Ovary (tissue), 9 donors: ENCODE measurements around the gene CST3. TPM values are rescaled to one million over a fixed set of nuclear protein-coding genes. Genes with fewer than 3 reads are reported as not detected.
"Not testable (repeated sequence)": the region's sequence is repeated elsewhere in the genome, so short reads cannot be mapped to it uniquely, and the experiment has no call there.

Experiments used
- DNase-seq, 5 donors: peaks; one replicate each; pipeline ENCODE4 v3.0.0-alpha.2; 2019 to 2020
- H3K27ac ChIP-seq, 2 donors: fragments of 200-600 bp; one replicate each; pipeline versions ENCODE4 v1.5.1 to v1.8.0; 2019 to 2022
- H3K27me3 ChIP-seq: fragments of 200-600 bp; one replicate; pipeline ENCODE4 v1.8.0; 2022
- H3K36me3 ChIP-seq: fragments of 200-600 bp; sonication (generic); one replicate; pipeline ENCODE4 v1.5.1; 2019
- H3K4me1 ChIP-seq: one replicate; pipeline ENCODE4 v1.8.1; 2013; ENCODE audit warnings: mild to moderate bottlenecking, moderate library complexity; ENCODE audit not compliant: insufficient read depth
- H3K4me3 ChIP-seq: fragments of 200-600 bp; sonication (generic); one replicate; pipeline ENCODE4 v1.5.1; 2017
- H3K9me3 ChIP-seq, 2 donors: fragments of 200-600 bp in 1 of 2; sonication (generic) in 1 of 2; one replicate each; pipeline versions ENCODE4 v1.5.1 to v1.8.1; 2013 to 2019; ENCODE audit warnings: mild to moderate bottlenecking in 1 of 2, moderate library complexity in 1 of 2
- EP300 ChIP-seq: sonication (generic); formaldehyde crosslinking; IDR thresholded peaks from one replicate; pipeline ENCODE4 v1.6.1; 2017; ENCODE audit warnings: antibody characterized with exemption
- POLR2A ChIP-seq: fragments of 450-650 bp; IDR thresholded peaks from one replicate; pipeline ENCODE4 v1.6.1; 2017; ENCODE audit warnings: antibody characterized with exemption, mild to moderate bottlenecking, moderate library complexity
- WGBS, 3 donors: extraction: QIAGEN DNeasy Blood & Tissue Kit in 1 of 3; methylation state at CpG; one replicate each; pipeline versions ENCODE4 v1.1.5 to v1.1.7; 2013 to 2017; 5-methylcytosine and 5-hydroxymethylcytosine counted together
- intact Hi-C, 4 donors: fragments of 100-400 bp; cut with DNase I; formaldehyde crosslinking; loops; one replicate each; pipeline versions ENCODE4 v1.11.0 to v1.15.1; 2022 to 2023
- polyA plus RNA-seq, 2 donors: library from polyadenylated mRNA; stranded (reverse); fragments of 200-250 nt in 1 of 2; fragments of 350-450 nt in 1 of 2; fragmentation: Illumina TruSeq in 1 of 2; extraction: RNeasy Lipid Tissue Mini Kit (QIAGEN cat#74804) in 1 of 2; gene quantifications; one replicate each; pipeline ENCODE4 v1.2.3, GENCODE V29; 2013 to 2014
- total RNA-seq, 7 donors: library from RNA; depleted of rRNA in 2 of 7; stranded (reverse); fragments of >200 nt in 2 of 7; fragmentation: NEBNext Ultra II Directional in 3 of 7; extraction: Animal tissue kit (Norgen Biotek cat#: 25700) in 3 of 7; gene quantifications; one replicate each; pipeline versions ENCODE4 v1.1.0 to v1.2.4, GENCODE V29; 2016 to 2023
- TF ChIP-seq, protein P1 (sequence below), 3 donors: fragments of 450-650 bp in 2 of 3; fragments of 200-600 bp in 1 of 3; IDR thresholded peaks; one replicate each; pipeline versions ENCODE4 v1.5.1 to v1.8.0; 2016 to 2022; ENCODE audit warnings: antibody characterized with exemption in 3 of 3, mild to moderate bottlenecking in 1 of 3
- donor health status: DM: no; HTN: no; CAD: no; lungs with moderate emphysema.
- donor health status: DM: no; HTN: no; CAD: no.
- donor health status: Bipolar disorder and iron deficiency.
- donor health status: DM: yes; HTN: yes; CAD: no.
- donor health status: DM: no; HTN: no; CAD: no.
- donor health status: DM: yes; HTN: yes; CAD: no.

Gene CST3
- total and polyA plus RNA-seq, 9 donors: 317 to 889 (median 404) TPM

- H3K36me3 ChIP-seq: no peaks in the 10 kb centered on the region
- H3K4me3 ChIP-seq: no peak overlapping the region
- no peaks in the 10 kb centered on the region for H3K4me1 ChIP-seq
- no peak for DNase-seq
- H3K27me3 ChIP-seq: no peaks in the 10 kb centered on the region
- WGBS, 3 donors: 87 to 92% (median 91%) methylated on average over 3 of the region's 3 CpGs
- H3K27ac ChIP-seq: no peak overlapping the region
- TF ChIP-seq, protein P1, sequence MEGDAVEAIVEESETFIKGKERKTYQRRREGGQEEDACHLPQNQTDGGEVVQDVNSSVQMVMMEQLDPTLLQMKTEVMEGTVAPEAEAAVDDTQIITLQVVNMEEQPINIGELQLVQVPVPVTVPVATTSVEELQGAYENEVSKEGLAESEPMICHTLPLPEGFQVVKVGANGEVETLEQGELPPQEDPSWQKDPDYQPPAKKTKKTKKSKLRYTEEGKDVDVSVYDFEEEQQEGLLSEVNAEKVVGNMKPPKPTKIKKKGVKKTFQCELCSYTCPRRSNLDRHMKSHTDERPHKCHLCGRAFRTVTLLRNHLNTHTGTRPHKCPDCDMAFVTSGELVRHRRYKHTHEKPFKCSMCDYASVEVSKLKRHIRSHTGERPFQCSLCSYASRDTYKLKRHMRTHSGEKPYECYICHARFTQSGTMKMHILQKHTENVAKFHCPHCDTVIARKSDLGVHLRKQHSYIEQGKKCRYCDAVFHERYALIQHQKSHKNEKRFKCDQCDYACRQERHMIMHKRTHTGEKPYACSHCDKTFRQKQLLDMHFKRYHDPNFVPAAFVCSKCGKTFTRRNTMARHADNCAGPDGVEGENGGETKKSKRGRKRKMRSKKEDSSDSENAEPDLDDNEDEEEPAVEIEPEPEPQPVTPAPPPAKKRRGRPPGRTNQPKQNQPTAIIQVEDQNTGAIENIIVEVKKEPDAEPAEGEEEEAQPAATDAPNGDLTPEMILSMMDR (IDR thresholded peaks at IDR 0.05): no peak
- TF ChIP-seq POLR2A: no peak
- no peak for TF ChIP-seq EP300
- H3K9me3 ChIP-seq: no peaks in the 10 kb centered on the region
- intact Hi-C loops: no loop called here
These were observed 27.2 kb upstream of the CST3 start for GRCh38 chr20:23664954-23665353.

GRCh38 chr20:23664046-23664445, 26.3 kb upstream of the CST3 start:
- H3K36me3 ChIP-seq, intact Hi-C loops: not testable (repeated sequence)
- 62 to 77% (median 67%) methylated on average over 4 of the region's 4 CpGs for WGBS, 3 donors

GRCh38 chr20:23663180-23663579, 25.4 kb upstream of the CST3 start:
- Histone ChIP-seq H3K27me3 (no peaks in the 10 kb centered on the region), H3K36me3 (no peaks in the 10 kb centered on the region), H3K4me3 (no peak overlapping the region), H3K9me3 (no peaks in the 10 kb centered on the region), H3K4me1 (no peaks in the 10 kb centered on the region), H3K27ac (no peak overlapping the region)
- intact Hi-C loops: no loop called here
- no peak for DNase-seq
- no peak for TF ChIP-seq POLR2A
- TF ChIP-seq, protein P1 (IDR thresholded peaks at IDR 0.05): no peak
- 76 to 85% (median 78%) methylated on average over 6 of the region's 6 CpGs for WGBS, 3 donors

More at GRCh38 chr20:23664046-23664445, 26.3 kb upstream of the CST3 start:
- H3K4me3 ChIP-seq, DNase-seq, H3K4me1 ChIP-seq, H3K27ac ChIP-seq, H3K27me3 ChIP-seq, H3K9me3 ChIP-seq: not testable (repeated sequence)

- WGBS, 3 donors: 90 to 94% (median 92%) methylated on average over 9 of the region's 9 CpGs
- H3K27ac ChIP-seq: no peak overlapping the region
- TF ChIP-seq, protein P1 (IDR thresholded peaks at IDR 0.05): no peak
- no peak for TF ChIP-seq POLR2A
- TF ChIP-seq EP300: no peak
- H3K27me3 ChIP-seq: no peaks in the 10 kb centered on the region
- H3K9me3 ChIP-seq: no peaks in the 10 kb centered on the region
- H3K36me3 ChIP-seq: no peaks in the 10 kb centered on the region
- no peaks in the 10 kb centered on the region for H3K4me1 ChIP-seq
- no peak overlapping the region for H3K4me3 ChIP-seq
- intact Hi-C loops: no loop called here
- DNase-seq: no peak
These were observed 24.6 kb upstream of the CST3 start for GRCh38 chr20:23662276-23662870.

GRCh38 chr20:23661002-23661429, 23.3 kb upstream of the CST3 start:
- Histone ChIP-seq H3K4me3 (no peak overlapping the region), H3K27ac (no peak overlapping the region), H3K4me1 (peaks cover 2% of the 10 kb centered on the region), H3K36me3 (no peaks in the 10 kb centered on the region), H3K9me3 (no peaks in the 10 kb centered on the region), H3K27me3 (no peaks in the 10 kb centered on the region)
- intact Hi-C loops: no loop called here
- DNase-seq: no peak
- 92 to 93% (median 92%) methylated on average over 6 of the region's 6 CpGs for WGBS, 3 donors
- TF ChIP-seq POLR2A (no peak), EP300 (no peak)
- TF ChIP-seq, protein P1 (IDR thresholded peaks at IDR 0.05): no peak
